HG03159 (cell line): ENCODE results near the gene WHAMM.
A peak's percentile ranks its signal among the peaks of the same experiment; 100 is the strongest.
"Not testable (repeated sequence)": the region's sequence is repeated elsewhere in the genome, so short reads cannot be mapped to it uniquely, and the experiment has no call there.

Experiments
- ATAC-seq: cut with Tn5 transposase; IDR thresholded peaks from one replicate; pipeline ENCODE4 v1.9.1; 2021; ENCODE audit warnings: mild to moderate bottlenecking, moderate library complexity; ENCODE audit not compliant: unreplicated experiment

WHAMM gene

GRCh38 chr15:82802497-82802896 is 6.9 kb upstream of the WHAMM start:
- no peak for ATAC-seq

GRCh38 chr15:82803793-82804574 is 5.4 kb upstream of the WHAMM start:
- no peak for ATAC-seq

GRCh38 chr15:82804575-82804949 is 4.9 kb upstream of the WHAMM start:
- no peak for ATAC-seq

- peak; percentile 53 for ATAC-seq
These were observed 3.4 kb upstream of the WHAMM start, which contains the start of gene FSD2 for GRCh38 chr15:82805994-82806406. Gene FSD2, minus strand, starts transcription at chr15:82806069. Its CDS starts 18,679 bp downstream, at chr15:82787390.

- no peak for ATAC-seq
These were observed 1.4 kb upstream of the WHAMM start for GRCh38 chr15:82807920-82808633.

- no peak for ATAC-seq
These were observed 790 bp upstream of the WHAMM start for GRCh38 chr15:82808634-82809041.

- ATAC-seq: peak; percentile 19
These were observed 847 bp downstream of the WHAMM start for GRCh38 chr15:82810061-82810889.

GRCh38 chr15:82810890-82811426 is 1.5 kb downstream of the WHAMM start:
- ATAC-seq: no peak

- ATAC-seq: no peak
These were observed 3.6 kb downstream of the WHAMM start for GRCh38 chr15:82812994-82813393.

- ATAC-seq: no peak
These were observed 10.7 kb downstream of the WHAMM start for GRCh38 chr15:82820128-82820527.

GRCh38 chr15:82821396-82821795 is 12.0 kb downstream of the WHAMM start:
- ATAC-seq: not testable (repeated sequence)

GRCh38 chr15:82821851-82822250 is 12.4 kb downstream of the WHAMM start:
- ATAC-seq: not testable (repeated sequence)

GRCh38 chr15:82823049-82823448 is 13.6 kb downstream of the WHAMM start:
- no peak for ATAC-seq

GRCh38 chr15:82828075-82828474 is 18.6 kb downstream of the WHAMM start:
- no peak for ATAC-seq

- ATAC-seq: no peak
These were observed 19.8 kb downstream of the WHAMM start for GRCh38 chr15:82829234-82829633.

GRCh38 chr15:82830427-82831173 is 21.2 kb downstream of the WHAMM start:
- no peak for ATAC-seq

GRCh38 chr15:82831894-82832600 is 22.6 kb downstream of the WHAMM start:
- no peak for ATAC-seq

- peak; percentile 93 for ATAC-seq
These were observed 23.4 kb downstream of the WHAMM start for GRCh38 chr15:82832601-82833361.

- no peak for ATAC-seq
These were observed 23.9 kb downstream of the WHAMM start for GRCh38 chr15:82833362-82833682.
